Left lung (tissue), 10 donors: ENCODE measurements around the gene ASF1B. TPM values are rescaled to one million over a fixed set of nuclear protein-coding genes. Genes with fewer than 3 reads are reported as not detected.

ENCODE experiments used
- ATAC-seq: fragments of 200-7000 bp; cut with Tn5 transposase; one replicate; pipeline ENCODE4 v1.9.1; 2020; ENCODE audit warnings: moderate library complexity
- DNase-seq, 4 donors: peaks; one replicate each; pipeline ENCODE4 v3.0.0-alpha.2; 2013 to 2020
- H3K27ac ChIP-seq, 2 donors: fragments of 200-600 bp; sonication (generic) in 1 of 2; one replicate each; pipeline versions ENCODE4 v1.5.0 to v1.8.0; 2020 to 2021
- H3K27me3 ChIP-seq, 2 donors: fragments of 200-600 bp; sonication (generic) in 1 of 2; one replicate each; pipeline versions ENCODE4 v1.5.0 to v1.8.0; 2020 to 2021
- H3K36me3 ChIP-seq, 2 donors: fragments of 200-600 bp; sonication (generic) in 1 of 2; one replicate each; pipeline versions ENCODE4 v1.5.0 to v1.8.0; 2020 to 2021
- H3K4me1 ChIP-seq, 2 donors: fragments of 200-600 bp; one replicate each; pipeline ENCODE4 v1.8.0; 2021
- H3K4me3 ChIP-seq, 2 donors: fragments of 200-600 bp; sonication (generic) in 1 of 2; one replicate each; pipeline versions ENCODE4 v1.5.0 to v1.8.0; 2020 to 2021; ENCODE audit warnings: mild to moderate bottlenecking in 1 of 2
- H3K9me3 ChIP-seq, 2 donors: fragments of 200-600 bp; sonication (generic) in 1 of 2; one replicate each; pipeline versions ENCODE4 v1.5.0 to v1.8.0; 2020 to 2021
- intact Hi-C, 2 donors: fragments of 100-400 bp; cut with DNase I; formaldehyde crosslinking; loops; one replicate each; pipeline versions ENCODE4 v1.11.2 to v1.14.2; 2022
- polyA plus RNA-seq, 6 donors: library from polyadenylated mRNA; unstranded; fragments of 120-200 nt; gene quantifications; one replicate each; pipeline ENCODE4 v1.2.1, GENCODE V29; 2013; ENCODE audit not compliant: insufficient read length in 6 of 6
- total RNA-seq, 2 donors: library from RNA; stranded (reverse); fragmentation: NEBNext Ultra II Directional; extraction: Animal tissue kit (Norgen Biotek cat#: 25700); gene quantifications; one replicate each; pipeline ENCODE4 v1.2.1, GENCODE V29; 2021
- TF ChIP-seq, protein P1 (sequence below), 2 donors: fragments of 200-600 bp; sonication (generic) in 1 of 2; IDR thresholded peaks; one replicate each; pipeline versions ENCODE4 v1.5.0 to v1.8.0; 2021; ENCODE audit warnings: antibody characterized with exemption in 2 of 2
- donor health status: DM: no; HTN: yes; CAD: no.
- donor health status: DM: no; HTN: no; CAD: no.

Gene ASF1B
- total and polyA plus RNA-seq, 8 donors: 10.5 to 29.1 (median 16.1) TPM

DNA sequence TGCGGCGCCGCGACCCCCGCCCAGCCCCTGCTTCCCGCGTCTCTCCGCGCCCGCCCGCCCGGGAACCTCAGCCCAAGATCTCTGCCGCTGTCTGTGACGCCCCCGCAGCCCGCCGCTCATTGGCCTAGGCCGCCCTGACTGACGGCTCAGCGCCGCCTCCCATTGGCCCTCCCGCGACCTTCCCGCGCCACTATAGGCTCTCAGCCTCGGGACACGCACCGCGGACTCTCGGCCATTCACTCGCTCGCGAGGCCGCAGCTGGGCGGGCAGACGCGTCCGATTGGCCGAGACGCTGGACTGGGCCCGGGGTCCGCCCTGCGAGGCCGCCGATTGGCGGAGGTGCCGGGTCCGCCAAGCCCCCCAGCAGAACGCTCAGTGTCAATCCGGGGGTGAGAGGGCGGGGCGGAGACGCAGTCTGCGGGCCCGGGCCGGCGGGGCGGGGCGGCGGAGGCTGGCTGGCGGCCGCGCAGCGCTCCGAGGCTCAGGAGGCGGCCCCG, 18.7 kb downstream of the ASF1B start, which contains the start of gene PRKACA:
TSS of gene PRKACA (minus strand) at position 95 of the 497 bp plus-strand sequence. CDS start 215 bp downstream, outside the sequence.
- Histone ChIP-seq H3K4me1 (peaks cover 33 to 65% of the 10 kb centered on the region in 2 donors), H3K27me3 (no peaks in the 10 kb centered on the region), H3K9me3 (no peaks in the 10 kb centered on the region), H3K36me3 (no peaks in the 10 kb centered on the region), H3K27ac (peak within 1 kb of the TSS; percentile 99), H3K4me3 (peak within 1 kb of the TSS; percentile 74 to 87)
- ATAC-seq: peak; percentile 92
- DNase-seq: peak; percentile 97 to 100 (median 100)
- TF ChIP-seq, protein P1, sequence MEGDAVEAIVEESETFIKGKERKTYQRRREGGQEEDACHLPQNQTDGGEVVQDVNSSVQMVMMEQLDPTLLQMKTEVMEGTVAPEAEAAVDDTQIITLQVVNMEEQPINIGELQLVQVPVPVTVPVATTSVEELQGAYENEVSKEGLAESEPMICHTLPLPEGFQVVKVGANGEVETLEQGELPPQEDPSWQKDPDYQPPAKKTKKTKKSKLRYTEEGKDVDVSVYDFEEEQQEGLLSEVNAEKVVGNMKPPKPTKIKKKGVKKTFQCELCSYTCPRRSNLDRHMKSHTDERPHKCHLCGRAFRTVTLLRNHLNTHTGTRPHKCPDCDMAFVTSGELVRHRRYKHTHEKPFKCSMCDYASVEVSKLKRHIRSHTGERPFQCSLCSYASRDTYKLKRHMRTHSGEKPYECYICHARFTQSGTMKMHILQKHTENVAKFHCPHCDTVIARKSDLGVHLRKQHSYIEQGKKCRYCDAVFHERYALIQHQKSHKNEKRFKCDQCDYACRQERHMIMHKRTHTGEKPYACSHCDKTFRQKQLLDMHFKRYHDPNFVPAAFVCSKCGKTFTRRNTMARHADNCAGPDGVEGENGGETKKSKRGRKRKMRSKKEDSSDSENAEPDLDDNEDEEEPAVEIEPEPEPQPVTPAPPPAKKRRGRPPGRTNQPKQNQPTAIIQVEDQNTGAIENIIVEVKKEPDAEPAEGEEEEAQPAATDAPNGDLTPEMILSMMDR (IDR thresholded peaks at IDR 0.05): no peak
- intact Hi-C loops: no loop called here

DNA sequence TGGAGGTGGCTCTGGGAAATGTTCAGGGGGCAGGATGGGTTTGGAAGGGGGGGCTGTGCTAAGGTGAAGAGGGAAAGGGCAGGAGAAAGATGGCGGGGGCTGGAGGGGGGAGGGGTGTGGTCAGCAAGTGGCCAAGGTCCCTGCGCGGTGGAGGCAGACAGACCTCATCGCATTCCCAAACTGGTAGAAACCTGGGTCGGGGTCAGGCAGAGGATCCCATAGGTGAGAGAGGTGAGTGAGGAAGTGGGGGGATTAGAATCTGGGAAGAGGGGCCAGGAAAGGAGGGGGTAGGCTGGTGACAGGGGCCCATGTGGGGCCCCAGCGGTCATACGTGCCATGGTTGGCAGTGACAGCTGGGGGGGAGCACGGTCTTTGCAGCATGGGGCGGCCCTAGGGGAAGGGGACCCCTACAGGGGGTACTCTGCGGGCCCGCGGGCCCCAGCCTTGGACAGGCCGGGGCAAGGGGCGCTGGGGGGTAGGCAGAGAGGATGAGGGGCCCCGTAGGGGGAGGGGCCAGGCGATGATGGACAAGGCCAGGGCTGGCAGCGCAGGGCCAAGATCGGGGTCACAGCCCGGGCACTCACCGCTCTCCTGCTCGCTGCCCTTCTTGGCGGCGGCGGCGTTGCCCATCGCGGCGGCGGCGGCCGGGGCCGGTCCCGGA, 19.3 kb downstream of the ASF1B start:
- ATAC-seq (no peak), DNase-seq (peak in 2 of 4 donors; percentile 56 to 86)
- TF ChIP-seq, protein P1 (IDR thresholded peaks at IDR 0.05): no peak
- Histone ChIP-seq H3K27me3 (no peaks in the 10 kb centered on the region), H3K9me3 (no peaks in the 10 kb centered on the region), H3K4me1 (peaks cover 37 to 72% of the 10 kb centered on the region in 2 donors), H3K27ac (peak overlapping the region in 1 of 2 donors; percentile 88), H3K4me3 (peak overlapping the region; percentile 74 to 87), H3K36me3 (no peaks in the 10 kb centered on the region)
- intact Hi-C loops: no loop called here

DNA sequence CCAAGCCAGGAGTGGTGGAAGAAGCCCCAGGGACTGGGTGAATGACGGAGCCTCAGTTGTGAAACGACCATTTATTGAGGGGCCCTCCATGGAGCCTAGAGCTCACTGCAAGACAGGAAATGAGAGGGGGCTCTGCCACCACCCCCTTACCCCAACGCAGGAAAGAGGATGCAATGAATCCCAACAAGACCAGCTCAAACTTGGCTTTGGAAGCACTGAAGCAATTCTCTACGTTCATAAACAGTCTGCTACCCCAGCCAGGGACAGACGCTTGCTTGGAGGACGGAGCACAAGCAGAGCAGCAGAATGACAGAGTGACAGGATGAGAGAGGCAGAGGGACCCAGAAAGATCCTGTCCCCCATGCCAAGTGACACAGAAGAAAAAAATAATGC, 19.9 kb downstream of the ASF1B start:
- no peaks in the 10 kb centered on the region for H3K27me3 ChIP-seq
- ATAC-seq: no peak
- peak overlapping the region; percentile 74 to 87 for H3K4me3 ChIP-seq
- H3K36me3 ChIP-seq: peaks cover 0 to under 1% of the 10 kb centered on the region in 2 donors
- peak overlapping the region in 1 of 2 donors; percentile 88 for H3K27ac ChIP-seq
- intact Hi-C loops: no loop called here
- H3K4me1 ChIP-seq: peaks cover 37 to 75% of the 10 kb centered on the region in 2 donors
- H3K9me3 ChIP-seq: no peaks in the 10 kb centered on the region
- no peak for DNase-seq
- TF ChIP-seq, protein P1 (IDR thresholded peaks at IDR 0.05): no peak

DNA sequence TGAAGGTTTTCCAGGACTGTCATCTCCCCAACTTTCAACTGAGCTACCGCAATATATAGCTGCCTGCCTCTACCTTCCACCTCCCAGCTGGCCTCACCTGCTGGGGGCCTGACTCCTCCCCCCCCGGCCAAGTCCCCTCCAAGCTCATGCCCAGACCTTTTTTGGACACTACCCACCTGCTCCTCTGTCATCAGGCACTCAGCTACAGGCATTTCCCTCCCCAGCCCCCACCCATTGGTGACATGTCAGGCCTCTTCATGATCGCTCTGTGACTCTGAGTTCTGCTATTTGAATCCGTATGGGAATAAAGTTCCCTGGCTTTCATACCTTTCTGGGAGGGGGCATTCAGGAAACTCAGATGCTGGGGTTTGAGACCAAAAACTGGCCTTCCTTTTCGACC, 20.6 kb downstream of the ASF1B start:
- DNase-seq: no peak
- Histone ChIP-seq H3K4me3 (peak overlapping the region in 1 of 2 donors; percentile 87), H3K27me3 (no peaks in the 10 kb centered on the region), H3K27ac (peak overlapping the region in 1 of 2 donors; percentile 88), H3K9me3 (no peaks in the 10 kb centered on the region), H3K36me3 (peaks cover 0 to 3% of the 10 kb centered on the region in 2 donors), H3K4me1 (peaks cover 37 to 75% of the 10 kb centered on the region in 2 donors)
- TF ChIP-seq, protein P1 (IDR thresholded peaks at IDR 0.05): no peak
- ATAC-seq: no peak
- intact Hi-C loops: no loop called here

DNA sequence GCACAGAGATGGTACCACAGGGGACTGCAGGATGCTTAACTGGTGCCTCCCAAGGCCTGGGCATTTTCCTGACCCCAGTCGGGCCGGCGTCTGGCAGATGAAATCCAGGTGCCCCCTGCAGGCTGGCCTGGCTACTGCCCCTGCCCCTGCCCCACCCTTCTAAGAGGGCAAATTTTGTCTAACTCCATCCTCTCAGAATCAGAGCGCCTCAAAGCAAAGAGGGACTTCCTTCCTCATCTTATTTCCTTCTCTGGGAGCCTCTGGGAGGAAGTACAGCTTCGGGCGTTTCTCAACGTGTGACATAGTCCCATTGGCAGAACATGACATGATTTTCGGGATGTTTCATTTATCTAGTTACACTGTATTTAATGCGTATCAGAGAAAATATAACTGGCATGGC, 21.5 kb downstream of the ASF1B start:
- H3K9me3 ChIP-seq: no peaks in the 10 kb centered on the region
- TF ChIP-seq, protein P1 (IDR thresholded peaks at IDR 0.05): peak; percentile 27 to 75
- DNase-seq (peak in 2 of 4 donors; percentile 56 to 88), ATAC-seq (no peak)
- H3K36me3 ChIP-seq: peaks cover 0 to 3% of the 10 kb centered on the region in 2 donors
- intact Hi-C loops: no loop called here
- H3K27ac ChIP-seq: peak overlapping the region; percentile 17 to 88
- H3K27me3 ChIP-seq: no peaks in the 10 kb centered on the region
- H3K4me1 ChIP-seq: peaks cover 37 to 69% of the 10 kb centered on the region in 2 donors
- H3K4me3 ChIP-seq: peak overlapping the region in 1 of 2 donors; percentile 87
